Measurements from ENCODE around the gene CHCHD1.

DNA sequence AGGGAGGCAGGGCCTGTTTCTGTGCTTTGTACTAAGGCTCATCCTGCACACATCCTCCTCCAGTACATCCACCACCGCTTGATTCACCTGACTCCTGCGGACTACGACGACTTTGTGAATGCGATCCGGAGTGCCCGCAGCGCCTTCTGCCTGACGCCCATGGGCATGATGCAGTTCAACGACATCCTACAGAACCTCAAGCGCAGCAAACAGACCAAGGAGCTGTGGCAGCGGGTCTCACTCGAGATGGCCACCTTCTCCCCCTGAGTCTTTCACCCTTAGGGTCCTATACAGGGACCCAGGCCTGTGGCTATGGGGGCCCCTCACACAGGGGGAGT, 19.4 kb downstream of the CHCHD1 start:
- TF ChIP-seq, protein P1, sequence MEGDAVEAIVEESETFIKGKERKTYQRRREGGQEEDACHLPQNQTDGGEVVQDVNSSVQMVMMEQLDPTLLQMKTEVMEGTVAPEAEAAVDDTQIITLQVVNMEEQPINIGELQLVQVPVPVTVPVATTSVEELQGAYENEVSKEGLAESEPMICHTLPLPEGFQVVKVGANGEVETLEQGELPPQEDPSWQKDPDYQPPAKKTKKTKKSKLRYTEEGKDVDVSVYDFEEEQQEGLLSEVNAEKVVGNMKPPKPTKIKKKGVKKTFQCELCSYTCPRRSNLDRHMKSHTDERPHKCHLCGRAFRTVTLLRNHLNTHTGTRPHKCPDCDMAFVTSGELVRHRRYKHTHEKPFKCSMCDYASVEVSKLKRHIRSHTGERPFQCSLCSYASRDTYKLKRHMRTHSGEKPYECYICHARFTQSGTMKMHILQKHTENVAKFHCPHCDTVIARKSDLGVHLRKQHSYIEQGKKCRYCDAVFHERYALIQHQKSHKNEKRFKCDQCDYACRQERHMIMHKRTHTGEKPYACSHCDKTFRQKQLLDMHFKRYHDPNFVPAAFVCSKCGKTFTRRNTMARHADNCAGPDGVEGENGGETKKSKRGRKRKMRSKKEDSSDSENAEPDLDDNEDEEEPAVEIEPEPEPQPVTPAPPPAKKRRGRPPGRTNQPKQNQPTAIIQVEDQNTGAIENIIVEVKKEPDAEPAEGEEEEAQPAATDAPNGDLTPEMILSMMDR (IDR thresholded peaks at IDR 0.05; ENCODE audit: extremely low read depth in 1 of 2, insufficient read depth in 1 of 2, low read depth in 1 of 2, low read length in 2 of 2) = no peak
- TF ChIP-seq, protein P2, sequence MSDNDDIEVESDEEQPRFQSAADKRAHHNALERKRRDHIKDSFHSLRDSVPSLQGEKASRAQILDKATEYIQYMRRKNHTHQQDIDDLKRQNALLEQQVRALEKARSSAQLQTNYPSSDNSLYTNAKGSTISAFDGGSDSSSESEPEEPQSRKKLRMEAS (IDR thresholded peaks at IDR 0.05; ENCODE audit: insufficient read depth, insufficient read length) = no peak
- TF ChIP-seq POLR2A (IDR thresholded peaks at IDR 0.05; ENCODE audit: low read depth, low read length) (no peak), POLR2AphosphoS5 (IDR thresholded peaks at IDR 0.05; ENCODE audit: insufficient read depth, low read depth, low read length) (no peak), EZH2 (IDR thresholded peaks at IDR 0.05; ENCODE audit: borderline replicate concordance, low read depth, low read length, severe bottlenecking) (no peak), MYC (IDR thresholded peaks at IDR 0.05; ENCODE audit: low read depth, low read length) (no peak), JUN (IDR thresholded peaks at IDR 0.05; ENCODE audit: borderline replicate concordance, insufficient read depth, insufficient read length, low read depth) (no peak), FOS (IDR thresholded peaks at IDR 0.05; ENCODE audit: borderline replicate concordance, insufficient read depth, low read length) (no peak), GATA2 (IDR thresholded peaks at IDR 0.05; ENCODE audit: insufficient read depth, insufficient read length, low read depth, low read length) (no peak)
